Mucosa of stomach (tissue), 1 donor: Measurements from ENCODE around the gene HTRA1.

Experiments
- H3K27me3 ChIP-seq: one replicate; pipeline ENCODE4 v1.7.0; 2013; ENCODE audit warnings: mild to moderate bottlenecking, low read length; ENCODE audit not compliant: control insufficient read depth, insufficient read depth
- H3K36me3 ChIP-seq: one replicate; pipeline ENCODE4 v1.7.0; 2013; ENCODE audit warnings: low read length; ENCODE audit not compliant: control insufficient read depth, insufficient read depth
- H3K4me1 ChIP-seq: one replicate; pipeline ENCODE4 v1.7.0; 2013; ENCODE audit warnings: mild to moderate bottlenecking, low read length; ENCODE audit not compliant: control insufficient read depth, insufficient read depth
- H3K4me3 ChIP-seq: one replicate; pipeline ENCODE4 v1.7.0; 2013; ENCODE audit warnings: low read length
- H3K9ac ChIP-seq: one replicate; pipeline ENCODE4 v1.7.0; 2013; ENCODE audit warnings: mild to moderate bottlenecking, low read length, moderate library complexity
- H3K9me3 ChIP-seq: one replicate; pipeline ENCODE4 v1.7.0; 2013; ENCODE audit warnings: mild to moderate bottlenecking, low read length, moderate library complexity; ENCODE audit not compliant: control insufficient read depth
- donor health status: Pancreatic carcinoma.

The HTRA1 gene

DNA sequence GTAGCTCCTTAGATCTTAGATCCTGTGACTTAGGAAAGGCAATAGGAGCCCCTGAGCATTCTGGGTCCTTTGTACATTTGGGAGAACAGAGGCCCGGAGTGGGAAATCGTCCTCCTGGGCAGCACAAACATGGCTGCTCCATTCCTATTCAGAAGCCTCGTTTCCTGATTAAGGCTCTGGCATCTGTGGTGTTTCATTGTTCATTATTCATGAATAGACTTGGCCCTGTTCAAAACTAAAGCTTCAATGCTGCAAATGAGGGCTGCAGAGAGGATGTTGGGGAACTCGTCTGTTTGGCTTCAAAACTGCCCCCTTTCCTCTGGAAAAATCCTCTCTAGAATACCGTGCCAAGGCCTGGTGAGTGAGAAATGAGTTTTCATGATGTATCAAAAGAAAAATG, 3.4 kb upstream of the HTRA1 start:
- Histone ChIP-seq H3K4me3 (no peak overlapping the region), H3K27me3 (peaks cover 38% of the 10 kb centered on the region), H3K36me3 (no peaks in the 10 kb centered on the region), H3K9me3 (no peaks in the 10 kb centered on the region), H3K9ac (no peak overlapping the region), H3K4me1 (peaks cover 8% of the 10 kb centered on the region)

DNA sequence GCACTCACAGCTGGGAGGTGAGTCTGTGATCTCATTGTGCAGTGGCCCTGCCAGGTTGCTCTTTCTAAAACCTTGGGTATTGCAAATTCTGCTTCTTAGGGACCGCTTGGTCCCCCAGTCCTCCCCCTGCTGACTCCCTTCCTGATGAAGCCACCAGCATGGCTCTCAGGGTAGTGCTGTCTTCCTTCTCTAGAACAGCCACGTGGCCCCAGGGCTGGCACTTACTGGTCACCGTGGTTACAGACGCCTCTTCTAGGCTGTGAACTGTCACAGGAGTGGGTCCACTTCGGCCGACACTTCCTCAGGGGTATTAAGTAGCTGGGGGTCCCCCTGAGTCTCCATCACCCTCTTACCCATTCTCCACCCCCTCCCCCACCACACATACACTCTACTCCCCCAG, 2.7 kb upstream of the HTRA1 start:
- no peaks in the 10 kb centered on the region for H3K36me3 ChIP-seq
- H3K4me3 ChIP-seq = no peak overlapping the region
- no peak overlapping the region for H3K9ac ChIP-seq
- H3K9me3 ChIP-seq = no peaks in the 10 kb centered on the region
- H3K4me1 ChIP-seq = peaks cover 13% of the 10 kb centered on the region
- H3K27me3 ChIP-seq = peaks cover 45% of the 10 kb centered on the region

GRCh38 chr10:122459561-122460273, 1.6 kb upstream of the HTRA1 start:
- Histone ChIP-seq H3K9me3 (no peaks in the 10 kb centered on the region), H3K27me3 (peaks cover 49% of the 10 kb centered on the region), H3K4me3 (no peak overlapping the region), H3K36me3 (no peaks in the 10 kb centered on the region), H3K4me1 (peaks cover 15% of the 10 kb centered on the region), H3K9ac (no peak overlapping the region)

- Histone ChIP-seq H3K36me3 (no peaks in the 10 kb centered on the region), H3K9ac (peak overlapping the region; percentile 26), H3K4me1 (peaks cover 15% of the 10 kb centered on the region), H3K4me3 (no peak overlapping the region), H3K9me3 (no peaks in the 10 kb centered on the region), H3K27me3 (peaks cover 49% of the 10 kb centered on the region)
Observed at GRCh38 chr10:122460891-122461293, 461 bp upstream of the HTRA1 start.

DNA sequence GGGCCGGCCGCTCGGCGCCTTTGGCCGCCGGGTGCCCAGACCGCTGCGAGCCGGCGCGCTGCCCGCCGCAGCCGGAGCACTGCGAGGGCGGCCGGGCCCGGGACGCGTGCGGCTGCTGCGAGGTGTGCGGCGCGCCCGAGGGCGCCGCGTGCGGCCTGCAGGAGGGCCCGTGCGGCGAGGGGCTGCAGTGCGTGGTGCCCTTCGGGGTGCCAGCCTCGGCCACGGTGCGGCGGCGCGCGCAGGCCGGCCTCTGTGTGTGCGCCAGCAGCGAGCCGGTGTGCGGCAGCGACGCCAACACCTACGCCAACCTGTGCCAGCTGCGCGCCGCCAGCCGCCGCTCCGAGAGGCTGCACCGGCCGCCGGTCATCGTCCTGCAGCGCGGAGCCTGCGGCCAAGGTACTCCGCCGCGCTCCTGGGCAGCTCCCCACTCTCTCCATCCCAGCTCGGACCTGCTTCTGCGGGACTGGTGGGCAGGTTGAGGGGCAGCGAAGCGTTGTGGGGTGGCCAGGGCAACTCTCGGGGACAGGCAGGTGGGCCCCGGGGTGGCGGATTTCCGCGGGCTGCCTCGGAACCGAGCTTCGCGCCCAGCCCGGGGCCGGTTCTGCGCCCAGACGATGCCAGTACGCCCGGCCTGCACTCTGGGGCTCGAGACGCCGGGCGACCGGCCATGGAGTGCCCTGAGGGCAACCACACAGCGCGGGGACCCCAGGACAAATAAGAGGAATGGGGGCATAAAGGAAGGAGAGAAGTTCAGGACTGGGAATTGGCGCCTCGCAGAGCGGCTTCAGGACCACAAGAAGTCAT, 578 bp downstream of the HTRA1 start:
- Histone ChIP-seq H3K4me3 (peak overlapping the region; percentile 38), H3K9me3 (no peaks in the 10 kb centered on the region), H3K36me3 (no peaks in the 10 kb centered on the region), H3K4me1 (peaks cover 15% of the 10 kb centered on the region), H3K9ac (peak overlapping the region; percentile 11), H3K27me3 (peaks cover 49% of the 10 kb centered on the region)

DNA sequence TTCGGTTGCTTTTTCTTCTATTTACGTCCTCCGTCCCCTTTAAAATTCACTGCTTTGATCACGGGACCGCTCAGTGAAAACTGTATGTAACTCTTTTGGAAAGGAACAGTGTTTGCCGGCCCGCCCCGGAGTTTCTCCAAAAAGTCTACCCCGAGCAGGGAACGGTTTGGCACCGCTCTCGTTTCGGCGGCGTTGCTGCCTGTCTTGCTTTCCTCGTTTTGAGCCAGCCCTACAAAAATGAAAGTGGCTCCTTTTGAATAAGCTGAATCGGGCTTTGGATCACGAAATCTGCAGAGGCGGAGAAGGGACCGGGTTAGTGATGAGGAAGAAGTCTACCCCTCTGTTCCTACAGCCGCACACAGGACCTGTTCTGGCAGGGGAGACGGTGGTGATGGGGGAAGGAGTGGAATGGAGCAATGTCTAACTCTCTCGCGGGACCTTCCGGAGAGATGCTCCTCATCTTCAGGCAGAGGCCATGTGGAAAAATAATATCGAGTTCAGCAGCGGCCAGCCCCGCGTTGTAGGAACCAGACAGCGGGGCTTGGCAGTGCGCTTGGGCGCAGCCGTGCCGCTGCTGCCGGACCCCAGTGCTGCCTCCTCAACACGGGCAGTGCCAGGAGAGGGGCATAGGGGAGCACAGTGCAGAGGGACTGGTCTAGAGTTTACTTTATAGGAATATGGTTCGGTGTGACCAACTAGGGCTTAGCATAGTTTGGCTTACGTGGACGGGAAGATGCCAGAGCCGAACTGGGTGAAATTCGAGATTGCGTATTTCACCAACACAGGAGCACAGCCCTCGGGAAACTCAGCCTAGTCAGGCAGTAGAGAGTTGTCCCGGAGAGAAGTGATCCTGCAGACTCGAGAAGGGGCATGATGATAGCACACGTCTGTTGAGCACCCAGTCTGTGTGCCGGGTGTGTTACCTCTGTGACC, 1.4 kb downstream of the HTRA1 start:
- peak overlapping the region; percentile 38 for H3K4me3 ChIP-seq
- H3K36me3 ChIP-seq = no peaks in the 10 kb centered on the region
- H3K4me1 ChIP-seq = peaks cover 15% of the 10 kb centered on the region
- peaks cover 46% of the 10 kb centered on the region for H3K27me3 ChIP-seq
- no peaks in the 10 kb centered on the region for H3K9me3 ChIP-seq
- peak overlapping the region; percentile 11 for H3K9ac ChIP-seq

GRCh38 chr10:122463466-122464249, 2.3 kb downstream of the HTRA1 start:
- no peak overlapping the region for H3K4me3 ChIP-seq
- peaks cover 38% of the 10 kb centered on the region for H3K27me3 ChIP-seq
- H3K36me3 ChIP-seq = no peaks in the 10 kb centered on the region
- H3K9ac ChIP-seq = no peak overlapping the region
- no peaks in the 10 kb centered on the region for H3K9me3 ChIP-seq
- peaks cover 15% of the 10 kb centered on the region for H3K4me1 ChIP-seq

DNA sequence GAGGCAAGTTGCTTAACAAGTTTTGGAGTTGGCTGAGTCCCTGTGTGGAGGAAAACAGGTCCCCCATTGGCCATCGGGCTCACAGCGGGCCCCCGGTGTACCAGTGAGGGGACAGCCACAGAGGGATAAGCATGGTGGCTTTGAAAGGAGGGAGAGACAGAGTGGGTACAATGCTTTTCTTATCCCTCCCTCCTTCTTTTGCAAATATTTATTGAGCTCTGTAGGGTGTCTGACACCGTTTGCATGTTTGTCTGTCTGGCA, 2.8 kb downstream of the HTRA1 start:
- no peak overlapping the region for H3K4me3 ChIP-seq
- no peaks in the 10 kb centered on the region for H3K36me3 ChIP-seq
- no peak overlapping the region for H3K9ac ChIP-seq
- peaks cover 15% of the 10 kb centered on the region for H3K4me1 ChIP-seq
- H3K27me3 ChIP-seq = peaks cover 33% of the 10 kb centered on the region
- no peaks in the 10 kb centered on the region for H3K9me3 ChIP-seq

DNA sequence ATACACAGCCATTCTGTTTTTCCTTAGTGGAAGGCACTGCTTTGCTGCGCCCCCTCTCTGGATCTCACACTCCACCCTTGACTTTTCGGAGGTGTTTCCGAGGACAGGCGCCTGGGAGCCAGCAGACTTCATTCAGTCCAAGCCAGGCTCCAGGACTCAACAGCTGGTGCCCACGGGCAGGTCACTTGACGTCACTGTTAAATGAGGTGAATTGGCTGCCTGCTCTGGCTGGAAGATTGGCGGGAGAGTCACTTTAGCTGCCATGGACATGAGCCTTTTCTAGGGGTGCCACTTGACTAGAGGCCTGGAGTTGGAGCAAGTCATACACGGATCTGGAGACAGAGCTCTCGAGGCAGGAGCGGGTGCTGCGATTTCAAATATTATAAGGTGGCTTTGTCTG, 3.2 kb downstream of the HTRA1 start:
- Histone ChIP-seq H3K36me3 (no peaks in the 10 kb centered on the region), H3K4me3 (no peak overlapping the region), H3K4me1 (peaks cover 15% of the 10 kb centered on the region), H3K9ac (no peak overlapping the region), H3K9me3 (no peaks in the 10 kb centered on the region), H3K27me3 (peaks cover 29% of the 10 kb centered on the region)

- Histone ChIP-seq H3K4me3 (no peak overlapping the region), H3K36me3 (no peaks in the 10 kb centered on the region), H3K4me1 (peaks cover 13% of the 10 kb centered on the region), H3K9me3 (no peaks in the 10 kb centered on the region), H3K27me3 (peaks cover 22% of the 10 kb centered on the region), H3K9ac (no peak overlapping the region)
Observed at GRCh38 chr10:122465401-122466040, 4.2 kb downstream of the HTRA1 start.

DNA sequence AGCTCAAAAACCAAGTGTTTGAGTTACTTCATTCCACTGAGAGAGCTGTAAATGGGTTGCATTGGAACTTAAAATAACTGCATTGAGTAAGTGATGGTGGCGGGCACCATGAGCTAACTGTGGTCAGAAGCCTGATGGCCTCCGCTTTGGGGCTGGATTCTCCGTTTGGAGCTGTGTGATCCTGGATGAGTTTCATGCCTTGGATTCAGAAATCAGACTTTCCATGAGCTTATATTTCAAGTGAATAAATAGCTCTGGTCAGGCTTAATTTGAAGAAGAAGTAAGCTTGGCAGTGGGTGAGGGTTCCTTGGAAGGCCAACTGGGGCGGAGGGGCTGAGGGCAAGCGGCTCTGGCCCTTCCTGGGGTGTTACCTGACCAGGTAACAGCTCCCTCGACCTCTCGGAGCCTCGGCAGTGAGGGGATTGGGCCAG, 5.6 kb downstream of the HTRA1 start:
- Histone ChIP-seq H3K36me3 (no peaks in the 10 kb centered on the region), H3K4me1 (peaks cover 7% of the 10 kb centered on the region), H3K27me3 (peaks cover 17% of the 10 kb centered on the region), H3K4me3 (no peak overlapping the region), H3K9ac (no peak overlapping the region), H3K9me3 (no peaks in the 10 kb centered on the region)
